Esophagus squamous epithelium (tissue), 4 donors: ENCODE results near the gene CTNNAL1.

Source experiments
- POLR2A ChIP-seq, 4 donors: fragments of 450-650 bp; IDR thresholded peaks; one replicate each; pipeline ENCODE4 v1.6.1; 2017; ENCODE audit warnings: antibody characterized with exemption in 4 of 4, mild to moderate bottlenecking in 4 of 4, moderate library complexity in 3 of 4
- TF ChIP-seq, protein P1 (sequence below), 6 experiments: fragments of 450-650 bp in 4 of 6; fragments of 200-600 bp in 2 of 6; sonication (generic) in 2 of 6; IDR thresholded peaks; one replicate each; pipeline ENCODE4 v1.5.1; 2016 to 2019; ENCODE audit warnings: antibody characterized with exemption in 6 of 6, mild to moderate bottlenecking in 4 of 6, moderate library complexity in 4 of 6

DNA sequence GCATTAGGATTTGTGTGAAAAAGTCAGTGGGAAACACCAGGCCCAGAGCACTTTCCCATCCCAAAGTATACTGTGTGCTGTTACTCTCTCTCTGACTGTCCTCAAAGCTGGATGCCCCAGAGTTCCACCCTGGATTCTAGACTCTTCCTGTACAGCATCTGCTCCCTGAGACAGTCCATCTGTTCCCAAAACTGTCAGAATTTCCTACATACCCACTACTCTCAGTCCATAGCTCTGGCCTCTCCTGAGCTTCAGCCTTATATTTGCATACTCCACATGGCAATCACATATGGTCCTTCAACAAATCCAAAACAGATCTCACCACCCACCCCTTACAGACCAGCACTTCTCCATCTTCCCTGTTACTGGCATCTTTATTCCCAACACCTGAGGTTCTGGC is 88.8 kb downstream of the CTNNAL1 start:
- no peak for TF ChIP-seq POLR2A (IDR thresholded peaks at IDR 0.05)
- TF ChIP-seq, protein P1, sequence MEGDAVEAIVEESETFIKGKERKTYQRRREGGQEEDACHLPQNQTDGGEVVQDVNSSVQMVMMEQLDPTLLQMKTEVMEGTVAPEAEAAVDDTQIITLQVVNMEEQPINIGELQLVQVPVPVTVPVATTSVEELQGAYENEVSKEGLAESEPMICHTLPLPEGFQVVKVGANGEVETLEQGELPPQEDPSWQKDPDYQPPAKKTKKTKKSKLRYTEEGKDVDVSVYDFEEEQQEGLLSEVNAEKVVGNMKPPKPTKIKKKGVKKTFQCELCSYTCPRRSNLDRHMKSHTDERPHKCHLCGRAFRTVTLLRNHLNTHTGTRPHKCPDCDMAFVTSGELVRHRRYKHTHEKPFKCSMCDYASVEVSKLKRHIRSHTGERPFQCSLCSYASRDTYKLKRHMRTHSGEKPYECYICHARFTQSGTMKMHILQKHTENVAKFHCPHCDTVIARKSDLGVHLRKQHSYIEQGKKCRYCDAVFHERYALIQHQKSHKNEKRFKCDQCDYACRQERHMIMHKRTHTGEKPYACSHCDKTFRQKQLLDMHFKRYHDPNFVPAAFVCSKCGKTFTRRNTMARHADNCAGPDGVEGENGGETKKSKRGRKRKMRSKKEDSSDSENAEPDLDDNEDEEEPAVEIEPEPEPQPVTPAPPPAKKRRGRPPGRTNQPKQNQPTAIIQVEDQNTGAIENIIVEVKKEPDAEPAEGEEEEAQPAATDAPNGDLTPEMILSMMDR (IDR thresholded peaks at IDR 0.05): no peak
